IPS-NIHi7 (cell line): ENCODE measurements around the gene KIRREL3.

Source experiments
- DNase-seq: peaks from one replicate; pipeline ENCODE4 v3.0.0; 2012; ENCODE audit warnings: mixed read lengths; ENCODE audit errors: extremely low spot score

The KIRREL3 gene

DNA sequence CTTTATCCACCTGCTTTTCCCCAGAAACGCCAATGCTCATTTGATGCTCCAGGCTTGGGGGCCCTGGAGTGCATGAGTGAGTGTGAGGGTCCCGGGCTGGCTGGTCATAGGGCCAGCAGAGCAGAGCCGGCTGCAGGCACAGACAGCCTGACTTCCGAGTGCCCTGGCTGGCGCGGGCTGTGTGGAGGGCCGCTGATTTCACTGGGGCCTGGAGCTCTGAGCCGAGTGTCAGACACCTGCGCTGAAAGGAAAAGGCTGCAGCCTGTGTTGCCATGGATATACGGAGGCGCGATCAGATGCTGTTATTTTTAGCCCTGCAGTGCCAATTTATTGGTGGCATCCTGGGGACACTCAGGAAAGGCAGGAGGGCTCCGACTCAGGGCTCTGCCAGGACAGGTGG is 557.5 kb downstream of the KIRREL3 start:
- DNase-seq, result no peak

DNA sequence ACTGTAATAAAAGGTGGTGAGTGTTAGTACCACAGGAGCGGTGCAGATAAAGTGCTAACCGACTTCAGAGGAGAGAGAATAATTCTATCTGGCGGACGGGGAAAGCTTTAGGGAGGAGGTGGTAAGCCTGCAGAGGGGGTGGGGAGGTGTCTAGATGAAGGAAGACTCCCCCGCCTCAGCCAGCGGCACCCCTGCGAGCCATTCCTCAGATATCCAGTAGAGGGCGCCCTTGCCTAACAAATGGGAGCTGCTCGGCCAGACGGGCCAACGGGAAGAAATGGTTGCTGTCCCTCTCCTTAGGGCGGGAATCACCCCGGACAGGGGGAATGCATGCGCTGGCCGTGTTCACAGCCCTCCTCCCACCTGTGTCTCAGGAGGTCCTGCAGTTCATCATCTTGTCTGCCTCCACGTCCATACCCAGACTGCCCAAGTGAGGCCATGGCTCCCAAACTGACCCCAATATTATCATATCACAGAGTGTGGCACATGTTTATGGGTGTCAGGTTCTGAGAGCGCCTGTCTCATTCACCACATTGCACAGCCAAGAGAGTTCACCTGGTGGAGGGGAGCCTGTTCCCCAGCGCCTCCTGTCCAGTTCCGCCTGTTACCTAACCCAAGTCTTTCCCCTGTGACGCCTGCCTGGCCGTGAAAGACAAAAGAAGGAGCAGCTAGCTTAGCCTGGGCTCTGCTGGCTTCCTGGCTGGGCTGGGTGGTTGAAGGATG is 559.6 kb downstream of the KIRREL3 start:
- DNase-seq, result peak; percentile 98

DNA sequence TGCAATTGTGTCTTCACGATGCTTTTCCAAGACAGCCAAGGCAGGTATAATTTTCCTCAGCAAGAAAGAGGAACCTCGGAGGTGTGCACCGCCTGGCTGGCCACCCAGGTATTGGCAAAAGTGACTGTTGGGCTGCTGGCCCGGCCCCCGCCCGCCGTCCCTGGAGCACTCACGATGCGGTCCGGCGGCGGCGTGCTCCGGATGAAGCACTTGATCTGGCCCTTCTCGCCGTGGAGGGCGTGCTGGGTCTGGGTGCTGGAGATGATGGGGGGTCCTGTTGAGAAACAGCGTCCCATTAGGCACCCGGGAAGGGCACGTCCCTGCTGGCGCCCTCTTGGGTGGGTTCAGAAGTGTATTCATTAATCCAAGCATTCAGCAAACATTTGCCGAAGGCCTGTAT is 560.3 kb downstream of the KIRREL3 start:
- no peak for DNase-seq

DNA sequence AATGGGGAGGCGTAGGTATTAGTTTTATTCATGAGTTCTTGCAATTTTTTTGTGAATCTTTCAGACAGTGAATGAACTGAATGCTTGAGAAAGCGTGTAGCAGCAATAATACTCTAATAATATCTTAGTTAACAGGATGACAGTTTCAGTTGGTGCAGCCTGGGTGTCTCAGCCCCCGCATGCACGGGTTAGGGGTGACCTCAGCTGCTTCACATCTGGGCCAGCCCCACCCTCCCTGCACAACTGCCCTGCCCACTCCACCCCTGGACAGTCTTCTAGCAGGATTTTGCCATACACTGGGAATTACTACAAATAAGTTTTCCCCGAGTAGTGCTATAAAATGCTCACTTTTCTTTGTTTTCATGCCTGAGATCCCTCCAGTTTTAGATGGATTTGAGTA is 561.9 kb downstream of the KIRREL3 start:
- DNase-seq, result no peak

DNA sequence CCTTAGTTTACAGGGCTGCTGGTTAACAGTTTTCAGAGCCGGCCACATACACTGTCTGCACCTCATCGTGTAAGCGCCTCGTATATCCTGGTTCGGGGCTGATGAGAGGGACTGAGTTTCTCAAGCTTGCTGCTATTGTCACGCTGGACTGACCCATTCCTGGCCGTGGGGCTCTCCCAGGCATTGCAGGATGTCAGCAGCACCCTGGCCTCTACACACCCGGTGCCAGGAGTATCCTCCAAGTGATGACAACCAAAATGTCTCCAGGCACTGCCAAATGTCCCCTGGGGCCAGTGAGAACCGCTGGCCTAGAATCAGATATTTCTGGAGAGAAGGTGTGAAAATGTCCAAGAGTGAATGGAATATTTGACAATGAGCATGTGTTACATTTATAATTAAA is 562.3 kb downstream of the KIRREL3 start:
- no peak for DNase-seq

DNA sequence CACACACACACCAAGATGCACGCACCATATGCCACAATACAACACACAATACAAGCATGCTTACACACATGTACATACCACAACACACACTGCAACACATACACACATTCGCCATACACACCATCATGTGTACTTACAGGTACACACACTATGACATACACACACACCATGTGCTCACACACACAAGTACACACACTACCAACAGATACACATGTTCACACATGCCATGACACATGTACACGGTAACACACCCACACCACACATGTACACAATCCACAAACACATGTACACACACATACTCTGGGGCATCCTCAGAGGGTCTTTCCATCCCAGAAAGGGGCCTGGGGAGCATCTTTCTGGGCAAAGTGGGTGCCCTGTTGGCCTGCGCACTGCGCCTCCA is 562.8 kb downstream of the KIRREL3 start:
- DNase-seq, result no peak

DNA sequence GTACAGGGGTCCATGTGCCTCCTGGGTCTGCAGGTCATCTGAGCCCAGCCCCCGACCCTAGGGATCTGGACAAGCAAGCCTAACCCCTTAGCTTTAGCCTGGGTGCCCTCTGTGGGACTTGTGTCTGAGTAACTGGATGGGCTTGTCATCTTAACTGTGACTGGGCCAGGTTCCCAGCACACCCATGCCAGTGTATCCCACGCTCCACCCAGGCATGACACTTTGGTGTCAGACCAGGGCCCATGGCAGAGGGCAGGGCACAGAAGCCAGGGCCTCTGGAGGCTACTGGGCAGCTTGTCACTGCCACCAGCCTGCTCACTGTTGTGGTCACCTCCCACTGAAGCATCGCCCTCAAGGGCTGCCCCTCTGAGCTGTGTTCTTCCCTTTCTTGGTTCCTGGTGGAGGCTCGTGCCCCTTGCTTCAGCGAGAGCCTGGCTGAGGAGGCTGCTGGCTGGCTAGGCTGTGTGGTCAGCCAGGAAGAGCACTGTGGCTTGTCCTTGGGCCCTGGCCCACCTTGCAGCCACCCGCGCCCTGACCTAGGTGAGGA is 564.3 kb downstream of the KIRREL3 start:
- DNase-seq, result no peak

DNA sequence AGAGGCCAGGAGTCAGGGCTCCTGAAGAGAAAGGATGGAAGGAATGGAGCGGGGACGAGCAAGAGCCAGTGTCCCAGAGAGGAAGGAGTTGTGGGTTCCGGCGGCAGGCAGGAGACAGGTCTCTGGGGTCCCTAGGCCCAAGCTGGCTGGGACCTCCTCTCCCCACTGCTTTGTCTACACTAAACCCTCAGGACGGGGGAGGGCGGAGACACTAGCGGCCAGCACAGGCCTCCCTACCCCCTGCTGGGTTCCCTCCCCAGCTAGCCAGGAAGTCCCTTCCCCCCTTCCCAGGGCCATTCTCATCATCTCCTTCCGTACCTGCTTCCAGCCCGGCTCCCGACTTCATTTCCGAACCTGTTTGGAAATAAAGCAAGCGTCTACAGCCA is 565.6 kb downstream of the KIRREL3 start:
- DNase-seq, result peak; percentile 52

DNA sequence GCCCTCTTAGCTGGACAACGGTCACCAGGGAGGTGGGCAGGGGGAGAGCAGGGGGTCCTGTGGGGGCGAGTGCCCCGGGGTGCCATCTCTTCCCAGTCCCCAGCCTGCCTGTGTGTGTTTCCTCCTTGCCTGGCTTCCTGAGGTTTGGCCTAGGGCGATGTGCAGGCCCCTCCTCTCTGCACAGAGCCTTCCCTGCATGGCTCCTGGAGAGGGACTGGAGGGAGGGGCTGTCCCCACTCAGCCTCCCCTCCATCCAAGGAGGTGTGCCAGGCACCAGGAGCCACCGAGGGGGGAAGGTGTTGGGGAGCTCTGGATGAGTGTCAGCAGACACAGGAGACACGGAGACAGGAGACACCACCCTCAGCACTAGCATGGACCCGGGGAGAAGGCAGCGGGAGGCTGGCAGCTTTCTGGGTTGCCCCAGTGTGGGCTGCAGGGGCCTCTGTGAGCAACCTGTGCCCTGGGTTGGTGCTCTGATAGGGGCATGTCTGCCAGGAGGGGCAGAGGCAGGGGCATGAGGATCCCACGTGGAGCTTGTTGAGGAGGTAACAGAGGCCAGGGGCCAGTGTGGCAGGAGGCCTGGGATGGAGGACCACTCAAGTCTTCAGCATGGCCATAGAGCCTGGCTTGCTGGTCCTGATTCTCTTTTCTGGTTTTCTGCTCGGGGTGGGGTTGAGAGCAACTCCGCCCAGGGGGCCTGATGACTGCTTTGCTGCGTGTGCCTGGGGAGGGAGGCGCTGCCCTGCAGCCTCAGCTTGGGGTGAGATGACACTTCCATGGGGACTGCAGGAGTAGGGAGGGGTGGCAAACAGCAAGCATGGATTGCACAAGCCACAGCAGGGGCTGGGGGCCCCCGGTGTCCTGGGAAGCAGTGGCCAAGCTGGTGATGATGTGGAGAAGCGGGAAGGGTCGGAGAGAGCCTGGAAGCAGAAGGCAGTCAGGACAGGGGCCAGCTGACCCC is 566.3 kb downstream of the KIRREL3 start:
- no peak for DNase-seq

DNA sequence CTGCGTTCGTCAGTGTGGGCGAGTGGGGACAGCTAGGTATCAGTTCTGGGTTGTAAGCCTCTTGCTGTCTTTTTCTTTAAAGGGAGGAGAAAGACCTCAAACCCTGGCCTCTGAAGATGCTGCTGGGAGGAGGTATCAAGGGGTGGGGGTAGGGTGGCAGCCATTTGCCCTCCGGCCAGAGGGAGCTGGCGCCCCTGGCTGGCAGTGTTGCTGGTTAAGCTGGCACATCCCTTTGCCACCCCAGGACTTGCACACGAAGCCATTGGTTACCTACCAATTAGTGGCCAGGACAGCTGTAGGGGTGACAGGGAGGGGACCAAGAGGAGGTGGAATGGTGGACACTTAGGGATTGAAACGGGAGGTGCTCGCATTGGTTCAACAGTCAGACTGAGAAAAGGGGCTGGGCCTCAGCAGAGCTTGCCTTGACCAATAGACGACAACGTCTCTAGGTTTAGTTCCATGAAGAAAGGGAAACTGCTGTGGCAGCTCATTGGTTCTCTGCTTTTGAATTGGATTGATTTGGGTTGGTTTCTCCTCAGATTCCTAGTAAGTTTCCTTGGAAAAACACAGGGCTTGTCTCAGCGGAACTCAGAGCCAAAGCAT is 567.2 kb downstream of the KIRREL3 start:
- no peak for DNase-seq

DNA sequence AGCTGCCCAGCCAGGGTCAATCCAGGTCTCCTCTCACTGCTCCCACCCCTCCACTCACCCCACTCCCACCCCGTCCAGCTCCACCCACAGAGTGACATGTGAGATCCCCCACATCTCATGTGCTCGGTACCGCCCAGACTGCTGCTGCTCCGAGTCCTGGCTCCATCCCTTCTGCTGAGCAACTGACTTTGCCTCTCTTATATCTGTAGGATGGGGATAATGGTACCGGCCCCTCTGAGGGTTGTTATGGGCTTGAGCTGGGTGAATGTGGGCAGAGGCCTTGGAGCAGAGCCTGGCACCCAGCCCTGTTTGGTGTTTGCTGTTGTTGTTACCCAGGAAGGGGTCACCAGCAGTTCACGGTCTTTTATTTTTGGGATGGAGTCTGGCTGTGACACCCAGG is 568.0 kb downstream of the KIRREL3 start:
- DNase-seq, result no peak

DNA sequence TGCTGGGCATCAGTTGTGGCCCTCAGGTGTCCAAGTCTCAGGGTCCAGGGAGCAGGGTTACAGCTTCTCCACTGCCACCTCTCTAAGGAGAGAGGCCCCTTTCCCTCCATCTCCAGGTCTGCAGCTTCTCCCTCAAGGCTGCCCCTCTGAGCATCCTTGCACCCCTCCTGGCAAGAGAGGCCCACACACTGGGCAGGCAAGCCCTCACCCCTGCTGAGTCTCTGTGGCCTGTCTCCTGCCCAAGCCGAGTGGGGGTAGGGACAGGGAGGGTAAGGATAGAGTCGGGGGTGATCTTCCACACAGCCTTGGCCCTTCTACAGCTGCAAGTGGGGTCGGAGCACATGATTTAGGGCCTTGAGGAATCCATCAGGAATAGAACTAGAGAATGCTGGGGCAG is 568.5 kb downstream of the KIRREL3 start:
- DNase-seq, result no peak

DNA sequence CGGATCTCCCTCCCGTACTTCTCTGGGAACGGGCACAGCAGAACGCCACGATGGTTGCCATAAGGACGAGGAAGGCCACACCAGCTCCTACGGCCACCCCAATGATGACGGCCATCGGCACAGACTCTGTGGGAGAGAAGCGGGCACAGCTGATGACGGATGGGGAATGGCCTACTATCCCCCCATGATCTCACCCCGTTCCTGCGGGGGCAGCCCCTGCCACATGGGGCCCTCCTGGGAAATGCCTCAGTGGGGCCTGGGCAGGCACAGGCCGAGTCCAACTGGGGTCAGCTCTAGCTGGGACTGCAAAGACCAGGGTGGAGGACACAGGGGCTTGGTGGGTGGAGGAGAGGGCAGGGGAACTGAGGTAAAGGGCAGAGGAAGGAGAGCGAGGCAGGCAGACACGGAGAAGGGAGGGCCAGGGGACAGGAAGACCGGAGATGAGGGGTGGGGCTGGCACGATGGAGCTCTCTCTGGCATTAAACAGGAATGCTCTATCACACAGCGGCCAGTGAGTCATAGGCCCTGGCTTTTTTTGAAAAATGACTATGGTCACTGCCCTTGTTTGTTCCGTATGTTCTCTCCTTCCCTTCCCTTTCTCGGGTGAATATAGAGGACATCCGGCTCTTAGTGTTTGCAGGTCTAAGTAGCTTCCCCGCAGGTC is 569.0 kb downstream of the KIRREL3 start:
- DNase-seq, result no peak

DNA sequence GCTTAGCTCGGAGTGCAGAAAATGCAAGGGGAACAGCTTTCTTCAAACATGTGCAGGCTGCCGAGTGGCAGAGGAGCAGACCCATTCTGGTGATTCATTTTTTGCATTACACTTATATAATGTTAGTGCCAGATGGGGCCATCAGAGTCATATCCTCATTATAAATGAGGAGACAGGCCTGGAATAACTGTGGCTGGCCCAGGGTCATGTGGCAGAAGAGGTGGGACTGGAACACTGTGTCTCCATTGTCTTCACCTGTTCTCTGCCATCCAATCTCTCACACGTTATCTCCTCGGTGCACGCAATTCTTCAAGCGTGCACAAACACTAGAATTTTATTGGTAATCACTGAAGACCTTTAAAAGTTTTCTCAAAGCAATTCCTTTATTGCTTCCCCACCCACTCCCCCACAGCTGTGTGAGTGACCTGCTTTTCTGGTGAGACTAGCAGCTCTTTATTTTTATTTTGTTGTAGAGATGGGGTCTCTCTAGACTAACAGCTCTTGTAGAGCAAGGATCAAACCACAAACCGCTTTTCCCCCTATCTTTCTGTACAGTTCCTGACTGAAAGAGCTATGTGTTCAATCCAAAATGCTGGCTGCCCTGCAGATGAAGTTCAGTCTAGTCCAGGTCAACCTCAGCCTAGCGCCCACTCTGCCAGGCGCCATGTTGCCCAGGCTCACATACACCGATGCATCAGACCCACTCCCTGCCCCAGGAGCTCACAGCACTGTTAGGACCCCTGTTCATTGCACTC is 569.8 kb downstream of the KIRREL3 start:
- DNase-seq, result no peak

DNA sequence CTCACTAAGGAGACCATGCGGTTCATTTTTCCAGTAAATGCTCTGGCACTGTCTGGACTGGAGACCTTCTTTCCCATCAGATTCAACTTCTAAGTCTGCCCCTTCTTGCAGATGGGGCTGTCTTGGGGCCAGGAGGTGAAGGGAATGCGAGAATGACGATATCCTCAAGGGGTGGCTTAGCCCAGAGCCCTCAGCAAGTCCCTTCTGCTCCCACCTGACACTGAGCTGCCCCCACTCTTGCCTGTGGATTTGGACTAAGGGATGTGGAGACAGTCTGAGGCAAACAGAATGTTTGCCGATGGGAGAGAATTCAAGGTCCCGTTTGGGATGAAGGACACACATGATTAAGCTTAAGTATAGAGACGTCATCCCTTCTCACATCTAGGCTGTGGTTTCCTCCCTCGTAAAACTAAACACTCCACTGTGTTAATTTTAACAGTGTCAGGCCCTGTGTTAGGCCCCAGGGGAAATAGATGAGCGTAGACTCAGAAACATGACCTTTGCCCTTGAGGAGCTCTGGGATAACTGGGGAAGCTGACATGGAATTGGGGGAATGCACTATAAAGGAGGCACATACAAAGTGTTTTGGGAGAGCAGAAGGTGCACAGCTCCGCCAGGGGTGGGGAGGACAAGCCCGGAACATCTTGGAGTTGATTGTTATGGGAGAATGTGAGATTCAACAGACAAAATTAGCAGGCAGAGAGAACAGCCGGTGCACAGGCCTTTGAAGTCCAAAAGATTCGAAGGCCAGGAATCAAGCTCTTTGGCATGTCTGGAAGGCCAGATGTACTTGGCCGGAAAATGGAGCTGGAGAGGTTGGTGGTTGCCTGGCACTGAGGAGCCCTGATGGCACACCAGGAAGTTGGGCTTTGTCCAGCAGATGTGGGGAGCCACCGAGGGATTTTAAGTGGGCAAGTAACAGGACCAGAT is 573.5 kb downstream of the KIRREL3 start:
- no peak for DNase-seq

DNA sequence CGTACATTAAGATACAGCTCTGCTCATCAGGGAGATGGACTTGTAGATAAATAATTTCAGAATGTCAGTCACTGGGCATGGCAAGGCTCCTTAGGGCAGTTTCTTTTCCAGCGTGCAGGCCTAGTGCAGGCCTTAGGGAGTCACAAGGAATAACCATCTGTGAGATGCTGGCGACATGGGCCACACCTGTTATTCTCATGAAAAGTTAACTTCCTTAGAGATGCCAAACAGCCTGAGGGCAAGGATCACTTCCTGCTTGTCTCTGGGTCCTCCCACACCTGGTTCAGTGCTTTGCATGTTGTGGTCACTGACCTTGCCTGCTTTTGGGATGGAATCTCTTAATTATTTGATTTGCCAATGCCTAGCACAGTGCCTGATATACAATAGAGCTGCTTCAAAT is 574.5 kb downstream of the KIRREL3 start:
- DNase-seq, result no peak

DNA sequence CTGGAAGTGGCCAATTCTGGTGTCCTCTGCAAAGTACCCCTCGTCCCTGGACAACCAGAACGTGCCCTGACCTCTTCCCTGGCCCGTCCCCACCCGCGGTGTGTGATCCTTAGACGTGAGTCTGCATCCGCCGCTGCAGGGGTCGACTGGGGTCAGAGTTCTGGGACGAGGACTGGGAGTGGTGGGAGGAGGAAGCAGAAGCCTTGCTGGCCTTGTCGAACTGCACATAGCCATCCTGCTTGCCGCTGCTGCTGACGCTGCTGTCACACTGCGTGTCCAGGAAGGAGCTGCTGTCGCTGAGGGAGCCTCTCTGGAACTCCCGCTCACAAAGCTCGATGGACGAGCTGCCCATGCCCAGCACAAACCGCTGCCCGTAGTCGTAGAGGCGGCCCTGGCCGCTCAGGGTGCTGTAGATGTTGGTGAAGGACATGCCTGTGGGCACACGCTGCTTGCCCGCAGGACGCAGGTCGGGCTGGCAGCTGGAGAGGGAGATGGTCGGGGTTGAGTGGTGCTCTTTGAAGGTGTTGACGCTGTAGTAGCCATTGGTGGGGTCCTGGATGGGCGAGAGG is 576.0 kb downstream of the KIRREL3 start:
- DNase-seq, result no peak

DNA sequence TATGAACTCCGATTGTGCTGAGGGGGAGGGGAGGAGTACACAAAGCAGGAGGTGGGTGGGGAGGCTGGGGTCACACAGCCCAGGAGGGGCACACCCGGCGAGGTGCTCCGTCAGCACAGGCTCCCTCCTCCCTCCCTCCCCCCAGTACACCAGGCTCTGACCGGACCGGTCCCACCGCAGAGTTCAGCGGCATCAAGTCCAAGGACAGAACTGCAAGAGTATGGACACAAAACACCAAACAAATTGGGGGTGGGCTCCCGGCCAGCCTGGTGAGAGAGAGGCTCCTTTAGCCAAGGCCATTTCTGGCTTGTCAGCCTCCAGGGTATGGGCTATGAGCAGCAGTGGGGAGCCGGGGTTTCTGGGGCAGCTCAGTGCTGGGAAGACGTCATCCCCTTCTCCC is 576.8 kb downstream of the KIRREL3 start:
- DNase-seq, result no peak

DNA sequence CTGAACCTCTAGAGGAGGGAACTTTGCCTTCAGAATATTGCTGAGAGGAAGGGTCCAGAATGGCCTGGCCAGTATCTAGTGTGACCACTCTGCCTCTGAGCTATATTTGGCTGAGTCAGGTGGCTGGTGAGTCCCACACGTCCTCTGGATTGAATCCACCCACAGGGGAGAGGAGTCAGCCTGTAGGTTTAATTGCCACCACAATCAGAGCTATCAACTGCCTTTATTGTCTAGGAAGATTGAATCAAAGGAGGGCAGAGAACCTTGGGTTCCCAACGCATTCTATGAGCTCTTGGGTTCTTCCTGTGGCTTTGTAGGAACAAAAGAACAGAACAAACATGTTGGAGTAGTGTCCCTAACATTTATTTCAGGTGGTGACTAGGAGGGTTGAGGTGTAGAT is 577.4 kb downstream of the KIRREL3 start:
- no peak for DNase-seq

DNA sequence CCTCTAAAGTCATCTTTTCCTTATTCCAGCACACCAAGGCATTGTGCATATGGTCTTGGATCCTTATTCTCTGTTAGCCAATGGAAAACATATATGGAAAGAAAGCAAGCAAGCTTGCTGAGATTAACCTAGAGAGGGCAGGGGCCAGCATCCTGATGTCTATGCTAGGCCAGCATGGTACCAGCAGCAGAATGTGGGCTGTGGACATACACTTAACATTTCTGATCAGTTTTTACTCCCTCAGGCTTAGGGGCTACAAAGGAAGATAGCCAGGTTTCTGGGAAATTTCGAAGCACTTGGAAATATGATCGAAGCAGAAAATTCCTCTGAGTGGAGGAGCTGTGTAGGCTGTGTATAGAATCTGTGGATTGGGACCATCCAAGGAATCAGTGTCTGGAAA is 578.1 kb downstream of the KIRREL3 start:
- no peak for DNase-seq
